ENCODE results near the gene GSTA4. TPM values are rescaled to one million over a fixed set of nuclear protein-coding genes. Genes with fewer than 3 reads are reported as not detected.
"Not testable (repeated sequence)": the region's sequence is repeated elsewhere in the genome, so short reads cannot be mapped to it uniquely, and the experiment has no call there.

GSTA4 gene, protein sequence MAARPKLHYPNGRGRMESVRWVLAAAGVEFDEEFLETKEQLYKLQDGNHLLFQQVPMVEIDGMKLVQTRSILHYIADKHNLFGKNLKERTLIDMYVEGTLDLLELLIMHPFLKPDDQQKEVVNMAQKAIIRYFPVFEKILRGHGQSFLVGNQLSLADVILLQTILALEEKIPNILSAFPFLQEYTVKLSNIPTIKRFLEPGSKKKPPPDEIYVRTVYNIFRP
- total RNA-seq (2014; rRNA removed) = 10.1 and 20.9 TPM in 2 replicates
- percentile 70 among the genes with signal in this experiment for Bru-seq, nascent RNA
- percentile 60 among the genes with signal in this experiment for BruChase-seq, experiment 1, labeled RNA remaining after a 6-hour chase
- percentile 69 among the genes with signal in this experiment for BruChase-seq, experiment 2, labeled RNA remaining after a 2-hour chase
- long read RNA-seq, transcript GSTA4-203 (7 exons, 1,334 nt) = major isoform, 14 of 28 reads
- long read RNA-seq, partial matches to known transcripts = 4 of 28 reads
- long read RNA-seq, other reads (novel, unspliced or antisense) = 10 of 28 reads

DNA sequence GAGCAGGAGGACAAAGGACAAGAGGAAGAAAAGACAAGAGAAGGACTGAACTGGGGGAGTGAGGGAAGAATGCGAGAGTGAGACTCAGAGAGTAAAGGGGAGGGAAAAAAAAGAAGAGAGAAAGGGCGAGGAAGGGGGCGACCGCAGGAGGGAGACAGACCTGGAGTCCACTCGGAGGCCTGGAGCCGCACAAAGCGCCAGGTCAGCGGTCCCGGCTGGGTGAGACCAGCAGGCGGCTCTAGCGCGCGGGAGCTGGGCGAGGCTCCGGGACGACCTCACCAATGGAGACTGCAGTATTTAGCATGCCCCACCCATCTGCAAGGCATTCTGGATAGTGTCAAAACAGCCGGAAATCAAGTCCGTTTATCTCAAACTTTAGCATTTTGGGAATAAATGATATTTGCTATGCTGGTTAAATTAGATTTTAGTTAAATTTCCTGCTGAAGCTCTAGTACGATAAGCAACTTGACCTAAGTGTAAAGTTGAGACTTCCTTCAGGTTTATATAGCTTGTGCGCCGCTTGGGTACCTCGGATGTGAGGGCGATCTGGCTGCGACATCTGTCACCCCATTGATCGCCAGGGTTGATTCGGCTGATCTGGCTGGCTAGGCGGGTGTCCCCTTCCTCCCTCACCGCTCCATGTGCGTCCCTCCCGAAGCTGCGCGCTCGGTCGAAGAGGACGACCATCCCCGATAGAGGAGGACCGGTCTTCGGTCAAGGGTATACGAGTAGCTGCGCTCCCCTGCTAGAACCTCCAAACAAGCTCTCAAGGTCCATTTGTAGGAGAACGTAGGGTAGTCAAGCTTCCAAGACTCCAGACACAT lies at the start of gene GSTA4:
Gene GSTA4 (minus strand): TSS at position 196 of the 824 bp plus-strand sequence. CDS start 1,041 bp downstream, outside the sequence.
- ChIA-PET POLR2A (ENCODE audit: unreplicated experiment) (interaction anchor here (0.9 kb wide), 1 partner anchor 47 kb away, joined by 9 read pairs; no protein-coding TSS in a partner anchor), CTCF (interaction anchor here (0.5 to 0.6 kb wide), 2 partner anchors 47 to 114 kb away, joined by 3 to 4 read pairs; no protein-coding TSS in a partner anchor)
- BruUV-seq (replicated peaks); H4K20me1 ChIP-seq (ENCODE audit: low read length); H3K9me3 ChIP-seq (ENCODE audit: low read length); H3F3A ChIP-seq (ENCODE audit: low read length, unreplicated experiment); H3K9me2 ChIP-seq (replicated peaks; ENCODE audit: low read length); H3K27me3 ChIP-seq (ENCODE audit: low read length); H3K36me3 ChIP-seq (ENCODE audit: low read depth, low read length): not testable (repeated sequence)
- ATAC-seq = peak; percentile 89
- Histone ChIP-seq H3K4me3 (ENCODE audit: low read length) (peak within 1 kb of the TSS; percentile 89), H3K9ac (ENCODE audit: low read length) (peak within 1 kb of the TSS; percentile 91), H3K27ac (ENCODE audit: low read length) (peak within 1 kb of the TSS; percentile 85), H3K79me2 (ENCODE audit: low read length) (peaks cover 22% of the 10 kb centered on the region), H2AFZ (ENCODE audit: low read length) (peak within 1 kb of the TSS; percentile 87), H3K4me1 (ENCODE audit: insufficient read depth, low read length) (peaks cover 32% of the 10 kb centered on the region), H3K4me2 (ENCODE audit: low read length) (peak within 1 kb of the TSS; percentile 95)
- TF ChIP-seq, protein P1, sequence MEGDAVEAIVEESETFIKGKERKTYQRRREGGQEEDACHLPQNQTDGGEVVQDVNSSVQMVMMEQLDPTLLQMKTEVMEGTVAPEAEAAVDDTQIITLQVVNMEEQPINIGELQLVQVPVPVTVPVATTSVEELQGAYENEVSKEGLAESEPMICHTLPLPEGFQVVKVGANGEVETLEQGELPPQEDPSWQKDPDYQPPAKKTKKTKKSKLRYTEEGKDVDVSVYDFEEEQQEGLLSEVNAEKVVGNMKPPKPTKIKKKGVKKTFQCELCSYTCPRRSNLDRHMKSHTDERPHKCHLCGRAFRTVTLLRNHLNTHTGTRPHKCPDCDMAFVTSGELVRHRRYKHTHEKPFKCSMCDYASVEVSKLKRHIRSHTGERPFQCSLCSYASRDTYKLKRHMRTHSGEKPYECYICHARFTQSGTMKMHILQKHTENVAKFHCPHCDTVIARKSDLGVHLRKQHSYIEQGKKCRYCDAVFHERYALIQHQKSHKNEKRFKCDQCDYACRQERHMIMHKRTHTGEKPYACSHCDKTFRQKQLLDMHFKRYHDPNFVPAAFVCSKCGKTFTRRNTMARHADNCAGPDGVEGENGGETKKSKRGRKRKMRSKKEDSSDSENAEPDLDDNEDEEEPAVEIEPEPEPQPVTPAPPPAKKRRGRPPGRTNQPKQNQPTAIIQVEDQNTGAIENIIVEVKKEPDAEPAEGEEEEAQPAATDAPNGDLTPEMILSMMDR (conservative IDR thresholded peaks at IDR 0.05; ENCODE audit: low read depth, low read length) = peak; percentile 88
- DNase-seq = peak; percentile 98
- intact Hi-C loops (cut with micrococcal nuclease) = loop anchor here (1.0 to 5.0 kb wide), 5 partner anchors 90 to 302 kb away; no protein-coding TSS in a partner anchor

DNA sequence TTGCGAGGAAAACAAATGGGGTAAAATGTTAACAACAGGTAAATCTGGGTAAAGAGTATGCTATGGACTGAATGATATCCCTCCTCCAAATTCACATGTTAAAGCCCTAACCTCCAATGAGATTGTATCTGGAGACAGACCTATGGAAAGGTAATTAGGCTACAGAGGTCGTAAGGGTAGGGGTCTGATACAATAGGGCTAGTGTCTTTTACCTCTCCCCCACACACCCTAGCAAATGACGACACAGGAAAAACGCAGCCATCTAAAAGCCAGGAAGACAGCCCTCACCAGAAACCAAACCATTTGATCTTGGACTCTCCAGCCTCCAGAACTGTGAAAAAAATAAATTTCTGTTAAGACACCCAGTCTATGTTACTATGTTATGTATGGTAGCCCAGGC lies 49.5 kb upstream of the GSTA4 start:
- no peak overlapping the region for H3K27ac ChIP-seq (ENCODE audit: low read length)
- no TSS peak for BruUV-seq (replicated peaks)
- no peak overlapping the region for H3K4me3 ChIP-seq (ENCODE audit: low read length)
- no peaks in the 10 kb centered on the region for H3K9me2 ChIP-seq (replicated peaks; ENCODE audit: low read length)
- intact Hi-C loops (cut with micrococcal nuclease) = no loop called here
- 0 out of 2 replicates have a peak, but pooled peaks cover 12% of the 10 kb centered on the region for H3K79me2 ChIP-seq (ENCODE audit: low read length)
- H3K9me3 ChIP-seq (ENCODE audit: low read length) = no peaks in the 10 kb centered on the region
- 0 out of 2 replicates have a peak overlapping the region, but pooled peaks have one; percentile 47 for H3K4me2 ChIP-seq (ENCODE audit: low read length)
- DNase-seq (no peak), ATAC-seq (no peak)
- TF ChIP-seq EZH2 (IDR thresholded peaks at IDR 0.05; ENCODE audit: low read length, unreplicated experiment) (no peak), EZH2phosphoT487 (IDR thresholded peaks at IDR 0.05; ENCODE audit: borderline replicate concordance, low read length) (no peak)
- TF ChIP-seq, protein P1 (conservative IDR thresholded peaks at IDR 0.05; ENCODE audit: low read depth, low read length) = no peak
- H3K36me3 ChIP-seq (ENCODE audit: low read depth, low read length) = peaks cover 13% of the 10 kb centered on the region
- H3K9ac ChIP-seq (ENCODE audit: low read length) = no peak overlapping the region
- POLR2A ChIA-PET (ENCODE audit: unreplicated experiment) = no interaction called here
- H4K20me1 ChIP-seq (ENCODE audit: low read length) = no peaks in the 10 kb centered on the region
- H3K4me1 ChIP-seq (ENCODE audit: insufficient read depth, low read length) = peaks cover 58% of the 10 kb centered on the region
- no peaks in the 10 kb centered on the region for H3K27me3 ChIP-seq (ENCODE audit: low read length)
- H2AFZ ChIP-seq (ENCODE audit: low read length) = no peak overlapping the region
- peaks cover 13% of the 10 kb centered on the region for H3F3A ChIP-seq (ENCODE audit: low read length, unreplicated experiment)
- CTCF ChIA-PET = interaction anchor here (0.6 kb wide), 1 partner anchor 20 kb away, joined by 3 read pairs; no protein-coding TSS in a partner anchor
